GF-D8 (cell line): Measurements from ENCODE around the gene BCAR3.

Source experiments
- DNase-seq: peaks from one replicate; lab custom pipeline; 2025; lab: John Stamatoyannopoulos, UW

BCAR3 gene

GRCh38 chr1:93549131-93549530, 132.5 kb downstream of the BCAR3 start:
- DNase-seq, result no peak

DNA sequence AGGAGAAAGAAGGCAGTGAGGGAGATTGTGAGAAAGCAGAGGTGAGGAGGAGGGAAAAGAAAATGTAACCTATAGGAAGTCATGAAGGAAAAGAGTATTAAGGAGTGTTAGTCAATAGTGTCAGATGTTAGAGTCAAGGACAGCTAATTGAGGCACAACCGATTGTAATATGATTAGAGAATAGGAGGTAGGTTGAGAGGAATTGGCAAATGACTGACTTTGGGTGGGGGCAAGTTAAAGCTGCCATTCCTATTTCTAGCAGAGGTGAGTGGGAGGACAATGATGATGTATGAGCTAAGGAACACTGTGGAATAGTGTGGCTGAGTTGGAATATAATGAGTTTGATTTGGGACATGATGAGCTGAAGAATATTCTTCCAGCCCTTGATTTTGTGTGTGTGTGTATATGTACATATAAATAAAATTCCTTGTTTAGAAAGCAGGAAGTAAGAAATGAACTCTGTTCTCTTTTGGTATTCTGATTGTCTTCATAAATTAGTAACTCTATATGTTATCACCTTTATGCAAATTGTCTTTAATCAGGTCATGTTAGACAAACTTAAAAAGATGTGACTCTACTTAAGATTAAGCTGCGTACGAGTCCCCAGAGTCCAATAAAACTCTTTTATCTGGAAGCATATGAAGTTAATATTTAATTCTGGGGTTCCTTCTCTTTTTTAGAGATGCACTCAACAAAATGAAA, 135.3 kb downstream of the BCAR3 start:
- DNase-seq, result no peak

GRCh38 chr1:93542398-93542797, 139.2 kb downstream of the BCAR3 start:
- no peak for DNase-seq

DNA sequence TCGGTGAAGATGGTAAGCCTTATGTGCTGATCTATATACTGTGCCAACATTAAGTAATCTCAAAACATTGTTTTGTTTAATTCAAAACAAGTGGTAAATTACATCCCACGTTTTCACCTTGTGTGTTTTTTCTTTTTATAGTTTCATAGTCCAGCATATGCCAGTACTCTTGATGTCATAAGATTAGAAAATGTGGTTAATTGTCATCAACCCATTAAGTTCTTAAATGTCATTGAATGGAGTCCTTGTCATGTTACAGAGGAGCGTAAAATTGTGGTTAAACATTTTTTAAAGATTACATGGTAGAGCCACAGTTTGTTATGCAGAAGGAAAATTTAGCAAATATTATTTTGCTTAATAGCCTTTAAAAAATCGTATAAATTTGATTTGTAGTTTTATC, 140.6 kb downstream of the BCAR3 start:
- DNase-seq, result no peak

DNA sequence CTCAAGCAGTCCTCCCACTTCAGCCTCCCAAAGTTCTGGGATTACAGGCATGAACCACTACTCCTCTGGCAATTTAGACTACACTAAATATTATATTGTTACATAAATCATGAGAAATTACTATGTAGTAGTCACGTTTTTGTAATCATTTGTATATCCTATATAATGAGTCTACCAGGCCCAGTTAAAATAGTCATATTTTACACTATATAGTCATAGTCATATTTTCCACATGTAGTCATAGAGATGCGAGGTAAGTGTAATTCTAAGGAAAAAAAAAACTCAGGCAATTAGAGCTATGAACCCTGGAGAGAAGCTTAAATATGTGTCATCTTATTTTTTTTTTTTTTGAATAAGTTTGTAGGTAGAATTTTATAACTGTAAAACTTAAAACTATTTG, 143.7 kb downstream of the BCAR3 start:
- no peak for DNase-seq

- DNase-seq, result no peak
These were observed 144.2 kb downstream of the BCAR3 start for GRCh38 chr1:93537396-93537795.

DNA sequence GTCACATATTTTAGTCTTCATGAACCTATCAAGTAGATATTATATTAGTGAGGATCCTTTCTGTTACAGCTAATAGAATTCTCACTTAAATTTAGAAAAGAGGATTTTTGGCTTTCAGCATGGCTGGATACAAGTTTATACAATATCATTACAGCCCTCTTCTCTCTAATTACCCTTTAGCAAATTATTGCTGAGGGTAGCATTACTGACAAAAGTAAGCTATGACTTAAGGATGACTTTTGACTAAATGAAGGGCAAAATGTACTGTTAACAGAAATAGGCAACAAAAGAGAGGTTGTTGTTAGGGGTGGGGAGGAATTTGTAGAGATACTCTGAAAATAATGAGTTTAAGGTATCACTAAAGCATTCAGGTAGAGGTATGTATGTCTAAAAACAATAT, 148.0 kb downstream of the BCAR3 start:
- no peak for DNase-seq

DNA sequence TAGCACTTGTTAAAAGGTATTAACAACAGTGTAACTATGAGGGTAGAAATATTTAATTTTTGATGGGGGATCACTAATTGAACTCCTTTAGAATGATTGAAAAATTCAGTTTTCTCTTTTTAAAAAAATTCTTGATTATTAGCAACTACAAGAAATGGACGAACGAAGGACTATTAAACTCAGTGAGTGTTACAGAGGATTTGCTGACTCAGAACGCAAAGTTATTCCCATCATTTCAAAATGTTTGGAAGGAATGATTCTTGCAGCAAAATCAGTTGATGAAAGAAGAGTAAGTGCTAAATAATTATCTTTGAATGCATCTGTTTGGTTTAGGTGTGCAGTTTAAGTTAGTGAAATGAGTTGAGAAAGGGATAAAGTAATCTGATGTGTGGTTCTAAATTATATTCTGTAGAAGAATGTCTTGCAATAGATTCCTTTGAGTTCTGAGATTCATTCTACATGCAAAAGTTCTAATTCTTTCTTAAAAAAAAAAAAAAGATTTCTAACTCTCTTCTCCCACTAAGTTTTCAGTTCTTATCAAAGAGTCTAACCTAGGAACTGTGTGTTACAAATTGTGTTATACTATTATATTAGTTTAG, 148.8 kb downstream of the BCAR3 start:
- no peak for DNase-seq

GRCh38 chr1:93531193-93531592, 150.4 kb downstream of the BCAR3 start:
- no peak for DNase-seq

DNA sequence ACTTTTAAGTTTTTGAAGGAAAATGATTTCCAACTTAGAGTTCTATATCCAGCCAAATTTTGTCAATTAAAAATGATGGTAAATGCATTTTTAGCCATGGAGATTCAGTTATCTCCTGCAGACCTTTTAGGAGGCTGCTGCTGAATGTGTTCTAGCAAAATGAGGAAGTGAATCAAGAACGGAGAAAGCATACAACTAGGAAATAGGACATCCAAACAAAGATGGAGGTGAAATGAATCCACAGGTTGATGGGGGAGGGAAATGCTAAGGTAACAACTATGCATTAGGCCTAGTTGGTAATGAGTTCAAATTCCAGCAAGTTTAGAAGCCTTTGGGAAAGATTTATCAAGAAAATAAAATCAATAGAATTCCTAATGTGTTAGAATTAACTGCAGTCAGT, 153.2 kb downstream of the BCAR3 start:
- no peak for DNase-seq

DNA sequence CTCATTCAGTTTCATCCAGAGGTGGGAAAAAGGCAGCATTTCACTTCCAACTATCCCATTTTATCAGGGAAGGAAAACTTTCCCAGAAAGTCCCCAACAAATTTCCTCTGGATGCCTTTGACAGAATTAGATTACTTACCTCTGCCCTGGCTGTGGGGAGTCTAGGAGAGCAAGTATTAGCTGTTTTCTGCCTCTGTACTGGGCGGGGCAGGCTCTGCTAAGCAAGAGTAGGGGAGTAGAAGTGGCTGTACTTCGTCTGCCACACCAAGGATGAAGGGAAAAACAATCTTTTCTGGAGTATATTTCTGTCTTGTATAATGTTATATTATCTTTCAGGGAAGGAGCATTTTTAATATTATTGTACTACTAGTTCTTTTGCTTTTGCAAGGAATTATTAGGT, 155.2 kb downstream of the BCAR3 start:
- no peak for DNase-seq

DNA sequence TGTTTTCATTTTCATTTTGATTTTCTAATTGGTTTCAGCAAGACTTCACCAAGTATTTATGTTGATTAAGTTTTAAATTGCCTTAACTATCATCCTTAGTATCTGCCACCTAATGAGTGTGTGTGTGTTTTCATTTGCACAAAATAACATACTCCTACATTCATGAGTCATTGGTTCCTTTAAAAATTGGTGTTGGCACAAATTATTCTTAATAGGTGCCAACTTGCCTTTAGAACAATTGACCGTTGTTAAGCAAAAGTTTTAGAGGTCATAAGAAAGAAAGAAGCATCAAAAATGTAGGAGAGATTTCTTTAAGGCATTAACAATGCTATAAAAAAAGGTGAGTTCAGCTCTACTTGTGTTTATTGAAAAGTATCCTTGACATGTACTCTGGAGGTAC, 156.2 kb downstream of the BCAR3 start:
- no peak for DNase-seq

- DNase-seq, result no peak
These were observed 158.9 kb downstream of the BCAR3 start for GRCh38 chr1:93522721-93523120.

- DNase-seq, result no peak
These were observed 160.0 kb downstream of the BCAR3 start for GRCh38 chr1:93521618-93522017.

DNA sequence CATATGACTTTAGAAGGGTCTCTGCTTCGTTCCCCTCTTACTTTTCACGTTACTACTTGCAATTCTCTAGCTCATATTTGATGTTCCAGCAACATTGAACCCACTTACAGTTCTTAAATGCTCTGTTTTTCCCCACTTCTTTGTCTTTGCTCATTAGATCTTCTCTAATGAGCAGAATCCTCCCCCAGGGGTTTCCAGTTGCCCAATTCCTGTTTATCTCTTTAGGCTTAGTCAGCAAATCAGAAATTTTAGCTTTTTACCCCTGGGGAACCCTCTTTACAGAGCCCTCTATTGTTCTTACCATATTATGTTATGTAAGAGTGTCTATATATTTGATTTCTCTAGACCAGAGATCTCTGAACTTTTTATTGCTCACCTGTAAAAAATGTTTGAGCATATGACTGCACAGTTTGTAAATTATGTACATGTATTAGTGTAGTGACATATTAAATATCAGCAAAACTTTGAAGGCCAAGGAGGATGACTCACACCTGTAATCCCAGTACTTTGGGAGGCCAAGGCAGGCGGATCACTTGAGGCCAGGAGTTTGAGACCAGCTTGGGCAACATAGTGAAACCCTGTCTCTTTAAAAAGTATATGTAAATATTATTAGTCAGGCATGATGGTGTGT, 162.3 kb downstream of the BCAR3 start:
- DNase-seq, result no peak

- no peak for DNase-seq
These were observed 163.1 kb downstream of the BCAR3 start for GRCh38 chr1:93518516-93518915.

DNA sequence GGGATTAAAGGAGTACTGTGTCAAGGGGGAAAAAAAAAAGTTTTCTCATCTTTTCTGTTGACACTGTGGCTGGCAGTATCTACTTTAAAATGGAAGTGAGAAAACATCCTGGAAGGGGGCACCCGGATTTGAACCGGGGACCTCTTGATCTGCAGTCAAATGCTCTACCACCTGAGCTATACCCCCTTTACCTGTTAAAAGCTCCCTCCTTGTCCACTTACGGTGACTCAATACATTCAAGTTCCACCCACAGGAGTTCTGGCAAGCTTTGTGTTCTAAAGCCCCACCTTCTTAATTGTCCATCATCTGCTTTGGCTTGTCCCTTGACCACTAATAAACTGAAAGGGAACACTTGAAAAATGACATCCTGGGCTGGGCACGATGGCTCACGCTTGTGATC, 165.5 kb downstream of the BCAR3 start:
- no peak for DNase-seq
